GM19455 (cell line): ENCODE measurements around the gene SLMAP.

Experiments used
- ATAC-seq: cut with Tn5 transposase; IDR thresholded peaks from one replicate; pipeline ENCODE4 v1.9.1; 2021; ENCODE audit not compliant: unreplicated experiment

The SLMAP gene

DNA sequence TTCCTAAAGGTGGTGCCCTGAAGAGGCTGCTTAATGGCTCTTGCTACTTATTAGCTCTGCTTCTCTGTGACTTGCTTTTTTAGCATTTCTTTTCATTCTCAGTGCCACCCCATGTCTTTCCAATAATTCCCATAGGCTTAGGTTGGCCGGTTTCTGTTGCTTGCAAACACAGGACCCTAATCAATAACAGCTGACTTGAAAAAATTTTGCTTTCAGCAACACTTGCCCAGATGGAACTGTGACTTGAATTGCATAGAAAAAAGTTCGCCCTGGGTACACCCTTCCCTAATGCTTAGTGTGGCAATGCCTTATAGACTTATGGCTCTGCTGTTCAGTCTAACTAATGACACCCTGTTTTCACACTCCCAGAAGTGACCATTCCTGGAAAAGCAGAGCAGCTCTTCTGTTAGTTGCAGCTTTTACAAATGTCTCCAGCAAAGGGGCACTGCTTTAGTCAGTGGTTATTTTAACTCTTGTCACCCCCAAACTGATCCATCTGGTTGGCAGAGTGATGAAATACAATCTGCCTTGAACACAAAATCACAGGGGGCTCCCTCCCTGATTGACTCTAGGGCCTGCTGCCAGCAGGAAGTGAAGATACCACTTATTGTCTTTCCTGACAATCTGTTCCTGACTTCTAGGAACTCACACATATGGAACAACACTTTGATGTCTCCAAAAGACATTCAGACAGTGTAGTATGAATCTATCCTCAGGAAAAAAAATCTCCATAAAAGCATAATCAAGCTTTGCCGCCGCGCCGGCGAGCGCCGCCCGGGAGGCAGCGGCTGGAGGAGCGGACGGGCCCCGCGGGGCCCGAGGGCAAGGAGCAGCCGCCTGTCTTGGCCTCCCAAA is 9.7 kb upstream of the SLMAP start:
- ATAC-seq: no peak

DNA sequence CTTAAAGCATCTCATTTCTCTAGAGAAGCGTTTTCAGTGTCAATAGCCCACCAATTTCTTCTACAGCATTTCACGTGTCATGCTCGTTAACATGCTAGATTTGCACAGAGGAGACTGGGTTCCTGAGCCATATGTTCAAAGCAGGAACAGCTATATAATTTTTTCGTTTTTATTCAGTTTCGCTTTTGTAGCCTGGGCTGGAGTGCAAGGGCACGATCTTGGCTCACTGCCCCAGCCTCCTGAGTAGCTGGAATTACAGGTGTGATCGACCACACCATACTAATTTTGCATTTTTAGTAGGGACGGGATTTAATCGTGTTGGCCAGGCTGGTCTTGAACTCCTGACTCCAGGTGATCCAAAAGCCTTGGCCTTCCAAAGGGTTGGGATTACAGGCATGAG is 6.6 kb upstream of the SLMAP start:
- no peak for ATAC-seq

DNA sequence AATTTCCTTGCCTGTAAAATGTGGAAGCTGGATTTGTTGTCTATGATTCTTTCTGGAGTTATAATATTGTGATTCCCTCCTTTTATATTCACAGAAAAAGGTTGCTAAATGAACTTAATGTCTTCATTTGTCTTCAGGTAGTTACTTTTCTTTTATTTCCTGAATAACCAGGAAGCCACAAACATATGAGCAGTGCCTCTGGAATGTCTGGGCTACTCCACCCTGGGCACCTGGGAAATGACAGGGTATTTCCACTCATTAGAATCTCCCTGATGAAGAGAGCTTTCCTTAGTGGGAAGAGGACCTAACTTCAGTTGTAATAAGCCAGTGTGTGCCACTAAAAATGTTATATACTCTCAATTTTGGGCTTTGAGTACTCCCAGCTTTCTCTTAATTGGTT is 3.8 kb upstream of the SLMAP start:
- ATAC-seq: no peak

DNA sequence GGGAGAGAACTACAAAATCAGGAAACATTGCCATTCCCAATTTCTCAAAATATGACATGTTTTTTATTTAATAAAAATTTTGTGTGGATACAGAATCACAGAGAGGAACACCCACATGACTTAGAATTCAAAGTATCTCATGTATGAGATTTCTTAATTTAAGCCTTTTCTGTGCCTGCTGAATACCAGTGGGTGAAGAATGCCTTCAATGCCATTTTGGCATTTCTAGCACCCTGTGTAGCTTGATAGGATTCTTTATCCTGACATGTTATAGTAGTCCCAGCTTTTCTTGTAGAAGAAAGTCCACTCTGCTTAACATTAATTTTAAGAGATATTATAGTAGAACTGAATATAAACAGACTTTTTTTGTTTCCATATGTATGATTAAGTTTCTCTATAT is 3.1 kb upstream of the SLMAP start:
- ATAC-seq: no peak

DNA sequence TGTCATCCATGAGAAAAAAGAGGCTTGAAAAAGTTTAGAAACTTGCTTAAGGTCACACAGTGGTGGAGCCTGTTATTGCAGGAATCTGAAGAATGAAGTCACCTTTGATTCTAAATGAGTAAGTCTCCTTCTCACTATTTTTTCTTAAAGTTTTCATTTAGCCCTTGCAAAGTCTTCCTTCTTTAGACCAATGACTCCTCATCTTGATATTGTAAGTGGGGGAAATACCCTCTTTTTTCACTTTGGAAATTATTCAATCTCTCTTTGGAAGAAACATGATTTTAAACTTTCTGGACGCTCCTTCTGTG is 787 bp upstream of the SLMAP start:
- ATAC-seq: no peak

DNA sequence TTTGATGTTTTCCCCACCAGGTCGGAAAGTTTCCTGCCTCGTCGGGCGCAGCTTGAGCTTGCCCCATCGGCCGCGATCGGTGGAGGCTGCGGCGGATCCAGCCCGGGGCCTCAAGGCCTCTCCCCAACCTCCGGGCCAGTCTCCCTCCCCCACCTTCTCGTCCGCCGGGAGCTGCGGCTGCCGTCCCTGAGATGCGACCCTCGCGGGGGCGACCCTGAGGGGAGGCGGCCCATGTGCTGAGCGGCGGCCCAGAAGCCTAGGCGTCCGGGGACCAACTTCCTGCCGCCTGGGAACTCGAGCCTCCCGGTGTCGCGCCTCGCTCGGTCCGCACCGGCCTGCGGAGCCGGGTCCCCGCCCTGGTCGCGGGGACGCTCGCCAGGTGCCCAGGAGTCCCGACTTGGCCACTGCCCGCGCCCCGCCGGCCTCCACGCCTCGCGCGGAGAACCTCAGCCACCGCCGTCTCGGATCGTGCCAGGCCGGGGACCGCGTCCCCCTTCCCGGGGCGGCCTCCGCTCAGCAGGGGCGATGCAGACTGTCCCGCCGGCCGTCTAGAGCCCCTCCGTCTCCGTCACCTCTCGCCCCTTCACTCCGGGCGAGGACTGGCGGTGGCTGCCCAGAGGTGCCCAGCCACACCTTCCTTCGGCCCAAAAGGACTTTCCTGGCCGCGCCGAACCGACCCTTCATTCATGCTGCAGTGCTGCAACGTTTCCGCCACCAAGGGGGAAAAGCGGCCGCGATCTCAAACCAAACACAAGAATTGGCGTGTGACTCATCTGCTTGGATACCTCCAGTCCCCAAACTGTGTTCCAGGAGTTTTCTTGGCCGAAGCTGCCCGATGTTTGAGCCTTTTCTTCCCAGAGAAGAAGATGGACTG is 656 bp downstream of the SLMAP start:
- ATAC-seq: peak; percentile 24

DNA sequence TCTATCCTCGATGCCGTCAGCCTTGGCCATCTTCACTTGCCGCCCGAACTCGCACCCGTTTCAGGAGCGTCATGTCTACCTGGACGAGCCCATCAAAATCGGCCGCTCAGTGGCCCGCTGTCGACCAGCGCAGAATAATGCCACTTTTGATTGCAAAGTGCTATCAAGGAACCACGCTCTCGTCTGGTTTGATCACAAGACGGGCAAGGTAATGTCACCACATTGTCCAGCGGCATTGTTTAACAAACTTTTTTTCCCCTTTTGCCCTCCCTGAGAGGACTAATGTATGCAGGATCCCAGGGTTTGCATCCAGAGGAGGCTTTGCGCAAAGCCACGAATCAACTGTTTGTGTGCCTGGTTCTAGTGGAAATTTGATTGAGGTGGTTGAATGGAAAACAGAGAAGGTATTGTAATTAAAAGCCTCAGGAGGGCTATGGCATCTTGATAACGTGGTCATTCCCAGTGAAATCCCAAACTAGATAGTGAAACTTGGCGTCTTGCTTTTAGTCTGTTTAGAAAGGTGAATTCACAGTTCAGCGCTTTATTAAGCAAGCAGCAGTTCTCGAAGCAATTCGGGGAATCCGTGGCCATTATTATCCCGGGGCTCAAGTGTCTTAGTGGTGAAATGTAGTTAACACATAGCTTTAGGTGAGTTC is 1.7 kb downstream of the SLMAP start:
- ATAC-seq: no peak

DNA sequence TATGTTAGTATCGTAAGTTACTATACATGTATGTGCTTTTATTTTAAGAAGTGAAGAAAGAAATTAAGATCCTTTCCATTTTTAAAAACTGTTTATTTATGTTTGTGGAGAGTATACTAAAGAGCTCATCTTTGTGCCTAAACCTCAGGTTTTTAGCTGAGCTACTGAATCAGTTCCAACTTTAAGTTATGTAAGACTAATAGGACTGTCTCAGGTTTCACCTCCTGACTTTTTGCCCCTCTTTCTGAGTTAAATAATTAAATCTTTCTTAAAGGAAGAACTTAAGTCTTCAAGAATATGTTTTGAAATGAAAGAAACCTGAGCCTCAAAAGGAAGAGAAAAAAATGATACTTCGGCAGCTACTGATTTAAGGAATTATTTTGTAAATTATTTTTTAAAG is 2.6 kb downstream of the SLMAP start:
- no peak for ATAC-seq

DNA sequence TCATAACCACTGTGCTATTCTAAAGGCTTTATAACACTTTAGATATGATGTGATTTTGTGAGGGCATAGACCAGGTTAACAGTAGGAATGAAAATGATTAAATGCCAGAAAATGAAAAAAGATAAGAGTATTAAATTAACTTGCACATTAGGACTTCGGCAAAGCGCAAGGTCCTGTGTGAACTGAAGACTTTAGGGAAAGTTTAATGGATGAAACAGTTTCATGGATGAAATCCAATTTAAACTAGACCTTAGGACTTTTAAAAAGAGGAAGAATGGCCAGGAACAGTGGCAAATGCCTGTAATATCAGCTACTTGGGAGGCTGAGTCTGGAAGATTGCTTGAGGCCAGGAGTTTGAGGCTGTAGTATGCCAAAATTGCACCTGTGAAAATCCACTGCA is 8.7 kb downstream of the SLMAP start:
- ATAC-seq: no peak

DNA sequence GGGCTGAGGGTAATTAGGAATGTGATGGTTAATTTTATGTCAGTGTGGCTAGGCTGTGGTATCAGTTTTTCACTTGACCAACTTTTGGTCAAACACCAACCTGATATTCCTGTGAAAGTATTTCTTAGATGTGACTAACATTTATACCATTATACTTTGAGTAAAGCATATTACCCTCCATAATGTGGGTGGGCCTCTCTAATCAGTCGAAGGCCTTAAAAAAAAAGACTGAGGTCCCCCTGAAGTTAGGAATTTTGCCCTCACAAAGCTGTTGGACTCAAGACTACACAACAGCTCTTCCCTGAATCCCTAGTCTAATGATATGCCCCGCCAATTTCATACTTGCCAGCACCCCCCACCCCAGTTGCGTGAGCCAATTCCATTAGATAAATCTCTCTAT is 12.5 kb downstream of the SLMAP start:
- ATAC-seq: no peak

DNA sequence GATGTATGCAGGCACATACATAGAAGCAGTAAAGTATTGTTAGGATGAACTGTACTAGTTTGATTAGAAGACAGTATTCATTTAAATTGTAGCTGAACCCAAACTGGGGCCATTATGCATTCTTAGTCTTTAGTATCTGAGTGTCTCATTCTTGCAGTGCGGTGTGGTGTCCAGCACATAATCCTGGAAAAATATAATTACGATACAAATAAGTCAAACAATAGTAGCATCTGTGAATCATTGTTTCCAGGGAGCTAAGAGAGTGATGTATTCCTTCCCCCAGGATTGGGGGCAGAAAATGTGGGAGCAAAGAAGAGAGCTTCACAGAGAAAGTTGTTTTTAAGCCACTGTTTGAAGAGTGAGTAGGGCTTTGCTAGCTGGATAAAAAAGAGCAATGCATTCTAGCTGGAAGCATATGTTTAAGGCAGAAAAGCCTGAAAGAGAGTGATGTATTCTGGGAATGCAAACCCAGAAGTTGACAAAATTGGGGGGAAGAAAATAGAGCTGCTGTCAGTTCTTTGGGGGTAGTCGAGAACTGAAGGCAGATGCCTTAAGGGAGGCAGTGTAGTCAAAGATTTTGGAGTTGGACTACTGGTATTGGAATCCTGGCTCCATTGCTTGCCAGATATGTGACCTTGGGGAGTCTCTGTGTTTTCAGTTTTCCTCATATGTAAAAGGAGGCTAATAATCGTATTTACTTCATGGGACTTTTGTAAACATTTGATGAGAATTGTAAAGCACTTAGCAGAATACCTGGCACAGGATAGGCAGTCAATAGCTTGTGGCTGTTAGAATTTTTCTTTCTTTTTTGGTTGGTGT is 14.1 kb downstream of the SLMAP start:
- ATAC-seq: no peak

DNA sequence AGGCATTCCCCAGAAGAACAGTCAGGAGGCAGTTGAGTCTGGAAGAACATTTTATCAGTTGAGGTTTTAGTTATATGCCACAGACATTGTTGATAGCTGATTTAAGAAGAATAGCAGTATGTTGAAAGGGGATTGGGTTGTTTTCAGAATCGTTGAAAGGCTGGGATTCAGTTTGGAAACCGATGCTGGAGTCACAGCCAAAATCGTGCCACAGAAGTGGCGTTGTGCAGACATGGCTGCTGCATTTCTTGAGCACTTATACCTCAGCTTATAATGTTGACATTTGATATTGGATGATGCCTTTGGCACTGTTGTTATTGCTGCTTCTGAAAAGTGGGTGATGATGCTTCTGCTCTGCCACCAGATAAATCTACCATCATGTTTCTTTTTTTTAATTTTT is 16.1 kb downstream of the SLMAP start:
- ATAC-seq: no peak

DNA sequence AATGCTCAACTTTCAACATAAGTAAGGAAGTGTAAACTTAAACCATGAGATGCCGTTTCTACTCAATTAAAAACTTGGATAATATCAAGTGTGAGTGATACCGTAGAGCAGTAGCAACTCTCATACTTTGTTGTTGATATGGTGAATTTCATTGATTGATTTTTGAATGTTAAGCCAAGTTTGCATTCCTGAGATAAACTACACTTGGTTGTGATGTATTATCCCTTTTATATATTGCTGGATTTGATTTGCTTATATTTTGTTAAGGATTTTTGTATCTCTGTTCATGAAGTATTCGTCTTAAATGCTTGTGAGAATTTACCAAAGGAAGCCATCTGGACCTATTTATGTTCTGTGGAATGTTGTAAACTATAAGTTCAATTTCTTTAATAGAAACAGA is 21.7 kb downstream of the SLMAP start:
- ATAC-seq: no peak

DNA sequence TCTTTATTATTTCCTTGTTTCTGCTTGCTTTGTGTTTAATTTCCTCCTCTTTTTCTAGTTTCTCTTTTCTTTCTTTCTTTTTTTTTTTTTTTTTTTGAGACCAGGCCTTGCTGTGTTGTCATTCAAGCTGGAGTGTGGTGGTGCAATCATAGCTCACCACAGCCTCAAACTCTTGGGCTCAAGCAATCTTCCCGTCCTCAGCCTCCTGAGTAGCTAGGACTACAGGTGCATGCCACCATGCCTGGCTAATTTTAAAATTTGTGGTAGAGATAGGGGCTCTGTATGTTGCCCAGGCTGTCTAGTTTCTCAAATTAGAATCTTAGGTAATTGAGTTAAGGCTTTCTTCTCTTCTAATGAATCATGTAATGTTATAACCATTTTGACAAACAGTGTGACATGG is 22.4 kb downstream of the SLMAP start:
- no peak for ATAC-seq

DNA sequence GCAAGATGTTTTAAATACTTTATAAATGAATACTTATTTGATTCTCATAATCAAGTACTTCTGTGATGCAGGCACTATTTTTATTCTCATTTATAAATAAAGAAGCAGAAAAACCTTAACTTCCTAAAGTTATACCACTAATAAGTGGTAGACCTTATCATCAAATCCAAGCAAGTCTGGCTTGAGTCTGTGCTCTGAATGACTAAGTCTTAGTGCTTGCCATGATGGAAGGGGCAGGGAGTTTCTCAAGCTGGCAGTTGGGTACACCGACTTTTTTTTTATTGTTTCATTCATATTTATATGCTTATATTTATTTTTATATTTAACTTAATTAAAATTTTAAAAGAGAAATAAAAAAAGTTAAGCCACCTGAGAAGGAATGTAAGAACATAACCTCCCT is 23.6 kb downstream of the SLMAP start:
- no peak for ATAC-seq

DNA sequence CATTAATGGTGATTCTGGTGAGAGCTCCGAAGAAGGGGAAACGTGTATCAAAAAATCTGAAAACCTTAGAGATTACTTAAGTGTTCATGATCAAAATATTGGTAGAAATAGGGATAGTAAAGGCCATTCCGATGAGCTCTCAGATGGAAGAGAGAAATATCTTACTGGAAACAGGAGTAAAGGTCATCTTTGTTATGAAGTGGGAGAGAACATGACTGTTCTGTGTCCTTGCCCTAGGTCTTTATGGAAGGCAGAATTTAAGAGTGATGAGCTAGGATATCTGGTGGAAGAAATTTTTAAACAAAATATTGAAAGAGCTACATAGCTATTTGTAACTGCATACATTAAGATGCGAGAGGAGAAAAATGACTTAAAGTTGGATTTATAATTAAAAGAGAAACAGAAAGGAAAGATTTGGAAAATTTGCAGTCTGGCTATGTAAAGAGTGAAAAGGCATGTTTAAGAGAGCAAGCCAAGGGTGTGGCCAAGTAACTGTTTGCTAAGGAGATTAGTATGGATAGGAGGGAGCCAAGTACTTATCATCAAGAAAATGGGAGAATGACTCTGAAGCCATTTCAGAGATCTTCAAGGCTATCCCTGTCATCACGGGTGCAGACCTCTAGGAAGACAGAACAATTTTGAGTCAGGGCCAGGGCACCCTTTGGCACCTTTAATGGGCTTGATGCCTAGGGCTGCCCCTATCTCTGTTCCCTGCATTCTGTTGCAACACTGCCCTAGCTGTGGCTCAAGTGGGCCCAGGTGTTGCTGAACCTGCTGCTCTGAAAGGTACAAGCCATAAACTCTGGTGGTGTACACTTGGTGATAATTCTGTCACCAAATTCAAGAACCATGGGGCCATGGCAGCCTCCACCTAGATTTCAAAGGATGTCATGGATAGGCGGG is 27.3 kb downstream of the SLMAP start:
- ATAC-seq: no peak

DNA sequence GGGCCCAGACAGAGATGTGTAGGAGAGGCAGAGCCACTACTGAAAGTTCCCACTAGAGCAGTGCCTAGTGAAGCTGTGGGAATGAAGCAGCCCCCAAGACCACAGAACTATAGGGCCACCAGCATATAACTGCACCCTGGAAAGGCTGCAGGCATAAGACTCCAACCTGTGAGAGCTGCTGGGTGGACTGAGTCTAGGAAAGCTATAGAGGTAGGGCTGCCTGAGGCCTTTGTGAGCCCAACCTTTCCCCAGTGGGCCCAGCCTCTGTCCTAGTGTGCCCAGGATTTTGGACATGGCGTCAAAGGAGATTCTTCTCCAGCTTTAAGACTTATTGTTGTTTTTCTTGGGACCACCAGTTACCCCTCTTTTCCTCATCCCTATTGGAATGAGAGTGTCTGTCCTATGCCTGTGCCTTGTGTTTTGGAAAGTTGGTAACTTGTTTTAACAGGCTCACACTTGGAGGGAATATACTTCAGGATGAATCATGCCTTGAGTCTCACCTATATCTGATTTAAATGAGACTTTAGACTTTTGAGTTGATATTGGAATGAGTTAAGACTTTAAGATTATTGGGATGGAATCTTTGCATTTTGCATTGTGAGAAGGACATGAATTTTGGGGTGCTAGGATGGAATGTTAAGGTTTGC is 28.1 kb downstream of the SLMAP start:
- no peak for ATAC-seq

DNA sequence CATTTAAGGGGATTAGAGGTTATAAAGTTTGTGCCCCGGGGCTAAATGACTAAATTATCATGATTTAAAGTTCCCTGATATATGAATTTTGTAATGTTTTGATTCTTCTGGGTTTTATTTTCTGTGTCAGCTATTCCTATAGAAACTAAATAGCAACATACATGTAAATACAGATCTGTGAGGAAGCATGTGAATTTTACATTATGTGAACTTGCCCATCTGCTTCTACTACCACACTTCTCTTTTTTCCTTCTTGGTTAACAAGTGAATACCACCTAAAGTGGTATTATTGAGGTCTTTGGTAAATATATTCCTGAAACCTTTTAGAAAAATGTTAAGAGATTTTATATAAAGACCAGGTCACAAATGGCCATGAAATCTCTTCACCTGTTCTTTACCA is 29.3 kb downstream of the SLMAP start:
- ATAC-seq: no peak

DNA sequence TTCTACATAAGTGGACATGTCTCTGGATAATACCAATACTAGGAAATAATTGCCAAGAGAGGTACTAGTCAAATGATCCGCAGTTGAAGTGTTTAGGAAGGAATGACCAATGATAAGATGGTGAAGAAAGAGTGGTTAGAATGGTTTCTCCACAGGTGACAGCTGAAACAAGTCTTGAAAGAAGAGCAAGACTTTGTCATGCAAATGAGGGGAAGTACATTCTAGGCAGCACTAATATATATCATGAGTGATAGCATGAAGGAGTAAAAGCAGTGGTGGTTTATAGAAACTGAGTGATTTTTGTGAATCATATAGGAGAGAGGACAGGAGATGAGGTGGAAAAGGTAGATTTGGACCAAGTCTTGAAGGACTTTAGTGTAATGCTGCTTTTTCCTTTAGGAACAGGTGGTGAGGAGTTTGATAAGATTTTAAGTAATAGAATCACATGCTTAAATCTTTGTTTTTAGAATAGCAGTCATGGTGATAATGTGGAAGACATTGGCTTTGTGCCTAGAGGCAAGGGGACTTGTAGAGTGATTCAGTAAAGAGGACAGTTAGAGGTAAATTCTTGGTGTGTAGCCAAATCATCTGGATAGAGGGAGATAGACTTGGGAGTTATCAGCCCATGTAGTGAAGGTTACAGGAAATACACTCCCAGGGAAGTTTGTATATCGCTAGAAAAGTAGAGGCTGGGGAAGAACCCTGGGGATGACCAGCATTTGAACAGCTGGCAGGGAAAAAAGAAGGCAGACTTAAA is 31.9 kb downstream of the SLMAP start:
- peak; percentile 95 for ATAC-seq
